Measurements from ENCODE around the gene CHIT1. TPM values are rescaled to one million over a fixed set of nuclear protein-coding genes. Genes with fewer than 3 reads are reported as not detected.

CHIT1 gene
- total RNA-seq, 1 experiment from 2014 or later = not detected

GRCh38 chr1:203189951-203190352, 39.5 kb downstream of the CHIT1 start:
- no peak for DNase-seq (ENCODE audit: low read depth)

DNA sequence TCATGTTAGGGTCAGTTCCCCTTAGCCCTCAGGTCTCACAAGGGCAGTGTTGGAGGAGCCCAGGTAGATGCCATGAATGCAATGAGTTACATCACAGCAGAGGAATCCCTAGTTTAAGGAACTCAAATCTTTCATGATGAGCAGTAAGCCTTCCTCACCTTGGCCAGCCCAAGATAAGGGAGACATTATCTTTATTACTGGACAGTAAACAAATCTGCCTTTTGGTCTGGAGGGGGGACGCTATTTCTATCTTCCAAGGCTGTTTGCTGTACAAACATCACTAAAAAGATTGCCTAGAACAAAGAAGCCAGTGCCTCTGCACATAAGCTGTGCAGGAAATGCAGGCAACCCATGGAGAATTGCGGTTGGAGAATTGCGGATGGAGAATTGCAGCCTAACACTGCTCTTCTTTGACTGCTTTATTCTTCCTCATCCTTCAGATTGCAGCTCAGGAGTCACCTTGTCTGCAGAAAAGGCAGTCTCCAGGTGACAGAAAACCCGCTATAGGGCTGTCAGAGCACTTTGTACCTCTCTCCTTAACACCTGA, 40.7 kb downstream of the CHIT1 start:
- DNase-seq (ENCODE audit: low read depth) = no peak

DNA sequence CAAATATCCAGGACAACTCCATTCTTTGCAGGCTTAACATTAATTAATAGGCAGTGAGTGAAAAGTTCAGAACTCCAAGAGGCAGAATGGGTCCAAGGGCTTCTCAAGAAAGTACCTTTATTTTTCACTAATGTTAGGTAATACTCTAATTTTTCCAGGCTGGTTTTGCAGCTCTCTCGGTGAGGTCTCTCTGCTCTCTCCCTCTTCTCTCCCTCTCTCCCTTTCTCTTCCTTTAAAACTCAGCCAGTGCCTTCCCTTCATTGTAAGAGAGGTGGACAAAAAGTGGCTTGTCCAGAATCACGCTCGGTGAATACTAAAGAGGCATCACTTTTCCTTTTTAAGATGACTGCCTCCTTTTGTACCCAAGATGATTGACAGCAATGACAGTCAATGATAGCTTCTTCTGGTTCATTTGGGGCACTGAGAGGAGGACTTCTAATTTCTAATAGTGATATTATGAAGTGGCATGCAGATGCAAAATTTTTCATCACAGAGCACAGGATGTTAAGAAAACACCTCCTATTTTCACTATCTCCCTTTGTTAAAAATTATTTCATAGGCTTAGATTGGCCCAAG, 41.7 kb downstream of the CHIT1 start:
- DNase-seq (ENCODE audit: low read depth) = no peak

- no peak for DNase-seq (ENCODE audit: low read depth)
These were observed 42.2 kb downstream of the CHIT1 start for GRCh38 chr1:203187304-203187685.

DNA sequence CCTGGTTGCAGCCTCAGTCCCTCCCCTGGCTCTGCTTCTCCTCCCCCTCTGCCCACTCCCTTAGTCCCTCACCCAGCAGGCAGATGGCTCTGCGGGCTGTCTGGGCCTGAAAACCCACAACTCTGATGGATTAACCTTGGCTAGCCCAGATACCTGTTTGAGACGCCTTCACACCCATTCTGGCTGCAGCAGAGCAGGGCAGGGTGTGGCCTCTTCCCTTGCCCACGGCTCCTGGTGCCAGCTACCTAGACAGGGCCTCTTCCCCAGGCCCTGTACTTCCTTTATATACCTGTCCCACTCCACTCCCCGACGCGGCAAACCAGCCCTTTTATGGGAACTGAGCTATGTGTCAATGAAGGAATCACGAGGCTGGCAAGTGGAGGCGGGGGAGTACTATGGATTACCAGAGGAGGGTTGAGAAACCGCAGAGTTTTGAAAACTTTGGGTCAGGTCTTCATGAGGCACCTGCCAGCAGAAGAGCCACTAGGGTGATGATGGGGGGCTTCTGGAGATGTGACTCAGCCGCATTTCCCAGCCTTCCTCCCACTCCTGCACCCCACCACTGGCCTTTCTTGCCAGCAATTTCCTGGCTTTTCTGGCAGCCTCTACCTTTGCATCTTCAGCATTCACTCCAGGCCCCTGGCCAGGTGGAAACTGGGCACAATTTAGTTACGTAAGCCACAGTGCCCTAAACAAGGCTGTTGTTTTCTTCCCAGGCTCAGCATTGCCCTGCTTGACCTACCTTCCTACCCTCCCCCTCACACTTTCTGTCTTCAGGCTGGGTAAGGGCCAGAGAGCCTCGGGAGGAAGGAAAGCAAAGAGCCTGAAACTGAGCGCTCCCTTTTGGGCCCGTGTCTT, 42.8 kb downstream of the CHIT1 start, which contains the start of gene CHI3L1:
CHI3L1 (minus strand) TSS at position 259 of the 858 bp plus-strand sequence; CDS start at position 178, 81 bp downstream.
- no peak for DNase-seq (ENCODE audit: low read depth)

DNA sequence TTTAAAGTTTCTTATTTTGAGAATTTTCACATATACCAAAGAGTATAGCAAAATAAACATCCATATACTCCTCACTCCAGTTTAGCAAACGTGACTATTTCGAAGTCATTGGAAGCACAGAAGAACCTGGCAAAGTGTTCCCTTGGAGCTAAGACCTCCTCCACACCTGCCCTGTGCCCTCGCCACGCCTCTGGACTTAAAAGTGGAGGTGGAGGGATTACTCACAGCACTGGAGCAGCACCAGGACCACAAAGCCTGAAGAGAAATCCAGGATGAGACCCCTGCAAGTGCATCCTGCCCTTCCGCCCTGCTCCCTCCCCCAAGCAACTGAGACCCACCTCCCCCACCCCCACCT, 43.4 kb downstream of the CHIT1 start:
- no peak for DNase-seq (ENCODE audit: low read depth)

DNA sequence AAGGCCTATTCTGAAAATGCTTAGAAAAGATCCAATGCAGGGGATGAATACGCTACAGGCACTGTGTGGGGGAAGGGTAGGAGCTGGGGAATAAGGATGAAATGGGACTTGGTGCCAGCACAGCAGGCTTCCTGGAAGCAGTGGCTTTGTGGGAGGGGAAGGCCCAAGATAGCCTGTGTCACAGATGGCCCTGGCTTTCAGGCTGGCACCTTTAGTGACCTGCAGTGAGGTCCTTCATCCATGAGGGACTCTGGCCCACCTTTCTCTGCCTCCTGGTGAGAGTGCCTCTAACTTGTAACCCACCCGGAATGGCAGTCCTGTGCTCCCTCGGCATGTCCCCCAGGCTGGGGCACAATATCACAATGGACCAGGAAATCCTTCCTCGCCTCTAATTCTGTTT, 43.9 kb downstream of the CHIT1 start:
- DNase-seq (ENCODE audit: low read depth) = no peak

- DNase-seq (ENCODE audit: low read depth) = no peak
These were observed 44.4 kb downstream of the CHIT1 start for GRCh38 chr1:203185061-203185461.

- DNase-seq (ENCODE audit: low read depth) = no peak
These were observed 45.0 kb downstream of the CHIT1 start for GRCh38 chr1:203184467-203184866.

DNA sequence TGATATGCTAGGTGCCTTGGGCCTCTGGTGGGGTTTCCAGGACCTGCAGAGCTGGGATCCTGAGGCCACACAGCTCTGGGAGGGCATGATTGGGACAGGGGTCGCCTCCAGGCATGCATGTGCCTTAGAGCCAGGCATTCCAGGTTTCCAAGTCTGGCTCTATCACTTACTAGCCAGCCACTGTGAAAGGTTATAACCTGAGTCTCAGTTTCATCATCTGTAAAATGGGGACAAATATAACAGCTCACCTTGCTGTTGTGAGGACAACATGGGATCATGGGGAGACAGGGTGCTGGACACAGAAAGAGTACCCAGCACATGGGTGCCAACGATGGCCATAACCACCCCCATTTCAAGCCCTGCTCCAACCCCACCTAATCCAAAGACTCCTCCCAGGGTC, 45.6 kb downstream of the CHIT1 start:
- no peak for DNase-seq (ENCODE audit: low read depth)

DNA sequence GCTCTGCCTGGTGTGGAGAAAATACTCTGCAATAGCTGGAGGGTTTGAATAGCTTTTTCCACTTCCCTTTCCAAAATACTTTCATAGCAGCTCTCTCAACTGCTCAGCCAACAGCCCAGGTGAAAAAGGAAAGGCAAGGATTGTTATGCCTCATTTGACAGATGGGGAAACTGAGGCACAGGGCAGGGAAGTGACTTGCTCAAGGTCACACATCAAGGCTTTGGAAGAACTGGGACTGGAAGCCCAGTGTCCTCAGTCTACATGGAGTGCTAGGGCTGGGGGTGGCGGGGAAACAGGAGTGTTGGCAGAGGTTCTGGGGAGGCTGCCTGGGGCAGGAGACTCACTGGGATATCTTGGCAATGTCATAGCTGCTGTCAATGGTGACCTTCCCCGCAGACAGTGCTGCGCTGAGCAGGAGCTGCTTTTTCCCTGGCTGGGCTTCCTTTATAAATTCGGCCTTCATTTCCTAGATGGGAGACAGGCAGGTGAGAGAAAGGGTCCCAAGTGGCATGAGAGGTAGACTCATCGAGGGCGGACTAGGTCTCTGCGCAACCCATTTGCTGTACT, 47.0 kb downstream of the CHIT1 start:
- DNase-seq (ENCODE audit: low read depth) = no peak

- DNase-seq (ENCODE audit: low read depth) = no peak
These were observed 47.7 kb downstream of the CHIT1 start for GRCh38 chr1:203181586-203182386.

GRCh38 chr1:203180611-203181330, 48.7 kb downstream of the CHIT1 start:
- DNase-seq (ENCODE audit: low read depth) = no peak

- no peak for DNase-seq (ENCODE audit: low read depth)
These were observed 49.8 kb downstream of the CHIT1 start for GRCh38 chr1:203179667-203180005.

DNA sequence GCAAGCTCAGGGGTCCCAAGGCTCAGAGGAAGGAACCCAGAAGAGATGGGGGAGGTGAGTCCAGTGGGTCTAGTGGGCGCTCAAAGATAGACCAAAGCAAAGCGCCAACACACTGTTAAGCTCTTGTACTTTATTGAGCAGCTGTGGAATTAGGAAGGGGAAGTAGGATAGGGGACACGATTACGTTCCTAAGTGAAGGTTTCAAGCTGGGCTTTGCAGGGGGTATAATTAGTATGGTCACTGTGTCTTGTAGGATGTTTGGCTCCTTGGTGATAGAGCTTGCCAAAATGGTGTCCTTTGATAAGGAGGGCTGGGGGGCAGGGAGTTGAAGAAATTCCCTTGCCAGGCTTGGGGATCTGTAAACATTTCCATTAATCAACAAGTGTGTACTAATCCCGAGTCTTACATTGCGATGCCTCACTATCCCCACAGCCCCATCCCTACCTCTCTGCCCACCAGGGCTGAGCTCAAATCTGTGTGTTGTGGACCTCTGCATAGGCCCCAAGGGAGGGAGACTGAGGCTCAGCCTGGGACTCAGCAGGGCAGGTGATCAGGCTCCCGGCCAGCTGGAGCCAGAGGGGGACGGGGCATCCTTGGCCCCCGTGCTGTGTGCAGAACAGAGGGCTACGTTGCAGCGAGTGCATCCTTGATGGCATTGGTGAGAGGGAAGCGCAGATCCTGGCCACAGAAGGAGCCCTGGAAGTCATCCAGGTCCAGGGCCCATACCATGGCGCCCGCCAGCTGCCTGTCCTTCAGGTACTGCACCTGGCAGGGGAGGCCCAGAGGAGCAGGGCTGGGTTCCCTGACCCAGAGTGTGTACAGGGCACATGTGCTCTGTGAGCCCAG, 50.4 kb downstream of the CHIT1 start:
- no peak for DNase-seq (ENCODE audit: low read depth)

DNA sequence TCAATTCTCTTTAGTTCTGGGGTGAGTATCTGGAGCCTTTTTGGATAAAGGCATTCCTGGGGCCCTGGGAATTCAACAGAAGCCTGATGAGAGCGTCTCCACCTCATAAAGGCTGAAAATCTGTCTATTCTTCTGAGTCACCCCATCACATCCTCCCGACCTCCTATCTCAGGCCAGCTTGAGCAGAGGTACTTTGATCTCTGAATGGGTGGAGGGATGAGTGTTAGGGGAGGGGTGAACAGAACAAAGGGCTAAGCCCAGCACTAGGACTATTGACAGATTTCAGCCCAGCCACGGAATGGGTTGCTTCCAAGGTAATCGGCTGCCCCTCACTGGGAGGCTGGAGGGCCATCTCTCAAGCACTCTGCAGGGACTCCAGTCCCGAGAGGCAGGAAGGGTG, 51.4 kb downstream of the CHIT1 start:
- peak; percentile 61 for DNase-seq (ENCODE audit: low read depth)

DNA sequence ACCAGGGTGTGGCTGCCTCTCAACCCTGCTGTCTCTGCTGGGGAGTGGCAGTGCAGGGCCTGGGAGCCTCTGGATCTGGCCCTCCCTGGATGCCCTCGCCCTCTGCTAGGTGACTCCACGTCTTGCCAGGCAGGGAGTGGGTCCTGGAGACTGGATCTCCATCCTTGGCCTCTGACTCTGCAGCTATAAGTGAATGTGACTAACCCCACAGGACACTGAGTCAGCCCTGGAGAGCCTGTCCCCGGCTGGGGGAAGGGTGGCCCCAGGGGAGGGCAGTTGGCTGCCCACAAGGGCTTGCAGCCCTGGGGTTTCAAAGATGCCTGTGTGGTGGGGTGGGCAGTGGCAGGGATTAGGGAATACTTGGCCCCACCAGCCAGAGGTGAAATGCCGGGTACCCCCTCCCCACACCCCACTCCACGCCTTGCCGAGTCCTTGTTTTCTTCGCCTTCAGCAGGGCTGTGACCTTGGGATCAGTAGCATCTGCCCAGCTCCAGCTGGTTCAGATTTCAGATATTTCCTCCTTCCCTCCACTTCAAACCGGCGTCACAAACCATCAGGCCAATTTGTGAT, 51.9 kb downstream of the CHIT1 start:
- peak; percentile 75 for DNase-seq (ENCODE audit: low read depth)

DNA sequence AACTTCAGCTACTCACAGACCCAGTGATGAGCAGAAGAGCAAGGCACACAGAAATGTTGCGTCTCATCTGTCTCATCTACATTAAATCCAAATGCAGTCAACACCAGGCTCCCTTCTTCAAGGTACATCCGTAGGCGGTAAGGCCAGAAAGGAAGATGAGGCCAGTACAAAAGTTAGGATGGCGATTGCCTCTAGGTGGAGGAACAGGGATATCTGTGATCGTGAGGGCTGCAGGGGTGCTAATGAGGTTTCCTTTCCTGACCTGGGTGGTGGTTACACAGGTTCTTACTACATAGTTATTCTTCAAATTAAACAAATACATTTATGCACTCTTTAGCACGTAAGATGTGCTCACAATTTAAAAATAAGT, 52.5 kb downstream of the CHIT1 start:
- DNase-seq (ENCODE audit: low read depth) = no peak

- no peak for DNase-seq (ENCODE audit: low read depth)
These were observed 53.0 kb downstream of the CHIT1 start for GRCh38 chr1:203176273-203177035.

Measured in M059J (cell line).